Erythroblast (primary cell): ENCODE measurements around the gene INPPL1.

Experiments
- GATA1 ChIP-seq: IDR thresholded peaks from 2 replicates; pipeline ENCODE4 v1.6.1; 2011; ENCODE audit warnings: low read depth, mild to moderate bottlenecking, control low read depth, low read length, moderate library complexity
- POLR2A ChIP-seq: IDR thresholded peaks from 2 replicates; pipeline ENCODE4 v1.6.1; 2011; ENCODE audit warnings: mild to moderate bottlenecking, low read length

DNA sequence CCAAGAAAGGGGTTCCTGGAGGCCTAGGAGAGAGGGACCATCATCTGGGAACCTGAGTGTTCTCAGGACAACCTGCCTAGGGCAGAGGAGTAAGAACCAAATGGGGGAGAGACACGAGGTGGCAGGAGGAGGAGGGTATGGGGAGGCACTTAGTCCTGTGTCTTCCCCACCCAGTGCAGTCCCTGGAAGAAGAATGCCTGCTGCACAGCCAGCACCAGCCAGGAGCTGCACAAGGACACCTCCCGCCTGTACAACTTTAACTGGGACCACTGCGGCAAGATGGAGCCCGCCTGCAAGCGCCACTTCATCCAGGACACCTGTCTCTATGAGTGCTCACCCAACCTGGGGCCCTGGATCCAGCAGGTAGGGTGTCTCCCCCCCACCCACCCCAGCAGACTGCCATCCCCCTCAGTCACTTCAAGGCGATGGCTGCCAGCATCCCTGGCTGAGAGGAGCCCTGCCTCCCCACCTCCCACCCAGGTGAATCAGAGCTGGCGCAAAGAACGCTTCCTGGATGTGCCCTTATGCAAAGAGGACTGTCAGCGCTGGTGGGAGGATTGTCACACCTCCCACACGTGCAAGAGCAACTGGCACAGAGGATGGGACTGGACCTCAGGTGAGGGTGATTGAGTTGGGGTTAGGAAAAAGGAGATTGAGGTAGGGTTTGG, 3.7 kb upstream of the INPPL1 start:
- TF ChIP-seq GATA1, result no peak
- TF ChIP-seq POLR2A, result no peak
